GM19023 (cell line): ENCODE measurements around the gene DUOX2.
"Not testable (repeated sequence)": the region's sequence is repeated elsewhere in the genome, so short reads cannot be mapped to it uniquely, and the experiment has no call there.

Source experiments
- ATAC-seq: cut with Tn5 transposase; IDR thresholded peaks from one replicate; pipeline ENCODE4 v1.9.1; 2021; ENCODE audit warnings: mild to moderate bottlenecking, moderate library complexity; ENCODE audit not compliant: unreplicated experiment

DUOX2 gene

DNA sequence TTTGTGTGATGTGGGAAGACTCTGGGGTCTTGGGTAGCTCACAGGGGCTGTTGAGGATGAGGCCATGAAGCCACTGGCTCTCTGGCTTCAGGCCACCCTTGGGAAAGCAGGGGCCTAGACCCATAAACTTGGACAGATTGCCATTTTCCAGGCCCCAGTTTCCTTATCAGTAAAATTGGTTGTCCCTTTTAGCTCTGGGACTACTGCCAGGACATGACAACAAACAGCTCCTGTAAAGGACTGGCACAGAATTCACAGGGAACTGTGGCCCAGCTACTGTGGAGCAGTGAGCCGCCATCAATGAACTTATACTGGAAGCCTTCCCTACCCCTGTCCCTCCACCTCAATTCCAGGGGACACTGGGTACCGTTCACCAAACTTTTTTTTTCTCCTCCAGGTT lies 36.6 kb downstream of the DUOX2 start:
- ATAC-seq: not testable (repeated sequence)

GRCh38 chr15:45075440-45076320 lies 38.3 kb downstream of the DUOX2 start:
- ATAC-seq: not testable (repeated sequence)

GRCh38 chr15:45073602-45074001 lies 40.4 kb downstream of the DUOX2 start:
- ATAC-seq: not testable (repeated sequence)

DNA sequence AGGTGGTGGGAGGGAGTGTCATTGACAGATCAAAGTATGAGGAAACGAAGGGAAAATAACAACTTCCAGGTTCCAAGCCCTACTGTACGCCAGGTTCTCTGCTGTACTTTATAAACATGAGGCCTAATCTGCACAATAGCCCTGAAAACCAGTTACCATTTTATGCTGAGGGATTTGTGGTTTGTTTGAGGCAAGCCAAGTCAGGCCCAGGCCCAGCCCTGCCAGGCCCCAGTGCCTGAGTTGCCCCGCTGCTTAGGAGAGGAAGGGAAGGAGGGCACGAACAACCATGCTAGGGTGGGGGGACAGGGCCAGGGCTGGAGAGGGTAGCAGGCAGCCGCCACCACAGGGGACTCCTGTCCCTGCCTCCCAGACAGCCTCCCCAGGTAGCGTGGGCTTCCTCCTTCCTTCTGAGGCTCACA lies 44.0 kb downstream of the DUOX2 start:
- ATAC-seq: not testable (repeated sequence)

GRCh38 chr15:45064386-45064785 lies 49.6 kb downstream of the DUOX2 start:
- no peak for ATAC-seq

- not testable (repeated sequence) for ATAC-seq
Observed at GRCh38 chr15:45062301-45062700, 51.7 kb downstream of the DUOX2 start.

- ATAC-seq: not testable (repeated sequence)
Observed at GRCh38 chr15:45058690-45059675, 55.0 kb downstream of the DUOX2 start.

GRCh38 chr15:45052676-45053075 lies 61.3 kb downstream of the DUOX2 start:
- ATAC-seq: not testable (repeated sequence)

- no peak for ATAC-seq
Observed at GRCh38 chr15:45050587-45050986, 63.4 kb downstream of the DUOX2 start.

DNA sequence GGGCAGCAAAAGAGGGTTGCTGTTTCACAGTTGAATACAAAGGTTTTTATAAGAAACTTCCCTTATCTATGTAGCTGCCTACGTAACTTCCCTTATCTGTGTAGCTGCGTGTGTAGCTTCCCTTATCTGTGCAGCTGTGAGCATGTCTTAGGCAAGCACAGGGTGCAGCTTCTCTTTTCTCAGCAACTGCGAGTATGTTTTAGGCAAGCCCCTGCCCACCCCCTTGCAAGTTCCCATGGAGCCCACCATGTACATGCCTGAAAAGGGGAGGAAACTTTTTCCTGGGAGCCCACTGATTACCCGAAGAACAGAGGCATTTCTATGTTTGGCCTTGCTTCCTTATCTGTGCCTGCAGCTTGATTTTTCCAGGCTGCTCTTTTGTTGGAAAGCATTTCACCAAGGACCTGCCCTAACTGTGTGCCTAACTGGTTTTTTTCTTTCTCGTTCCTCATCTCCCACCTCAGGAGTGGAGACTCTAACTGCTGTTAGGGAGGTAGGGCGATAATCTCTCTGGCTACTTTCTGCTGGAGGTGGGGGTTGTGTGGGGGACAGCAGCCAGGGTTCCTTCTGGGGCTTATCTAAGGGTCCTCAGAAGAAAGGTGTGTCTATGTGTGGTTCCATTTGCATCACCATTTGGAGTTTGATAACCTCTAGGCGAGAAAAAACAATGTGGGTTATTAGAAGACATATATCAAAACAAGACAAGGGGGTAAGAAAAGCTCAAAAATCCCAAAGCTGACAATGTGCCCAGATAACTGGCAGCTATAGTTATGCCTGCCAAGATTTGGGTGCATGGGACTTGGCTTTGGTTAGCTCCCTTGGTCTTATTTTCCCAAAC lies 65.0 kb downstream of the DUOX2 start:
- ATAC-seq: peak; percentile 52

DNA sequence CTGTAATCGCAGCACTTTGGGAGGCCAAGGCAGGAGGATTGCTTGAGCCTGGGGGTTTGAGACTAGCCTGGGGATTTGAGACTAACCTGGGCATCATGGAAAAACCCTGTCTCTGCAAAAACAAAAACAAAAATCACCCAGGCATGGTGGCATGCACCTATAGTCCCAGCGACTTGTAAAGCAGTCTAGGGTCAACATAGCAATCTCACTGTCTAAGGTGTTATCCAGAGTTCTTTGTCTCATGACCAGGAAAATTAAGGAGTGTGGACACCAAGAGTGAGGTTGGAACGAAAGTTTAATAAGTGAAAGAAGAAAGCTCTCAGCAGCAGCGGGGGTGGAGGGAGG lies 65.6 kb downstream of the DUOX2 start:
- peak; percentile 12 for ATAC-seq

DNA sequence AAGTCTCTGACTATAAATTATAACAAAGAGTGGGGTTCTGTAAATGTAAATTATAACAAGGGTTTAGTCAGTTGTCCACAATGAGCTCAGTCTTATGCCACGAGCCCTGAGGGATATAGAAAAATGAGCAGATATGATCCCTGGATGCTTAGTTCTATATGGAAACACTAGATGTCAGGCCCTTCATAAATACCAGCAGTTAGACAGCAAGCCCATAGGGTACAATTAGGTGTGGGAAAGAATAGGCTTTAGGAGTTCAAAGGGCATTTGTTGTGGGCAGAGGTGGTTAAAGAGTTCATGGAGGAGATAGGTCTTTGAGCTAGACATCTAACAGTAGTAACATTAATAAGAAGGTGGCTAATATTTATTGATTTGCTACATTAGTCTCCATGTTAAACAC lies 69.7 kb downstream of the DUOX2 start:
- not testable (repeated sequence) for ATAC-seq

DNA sequence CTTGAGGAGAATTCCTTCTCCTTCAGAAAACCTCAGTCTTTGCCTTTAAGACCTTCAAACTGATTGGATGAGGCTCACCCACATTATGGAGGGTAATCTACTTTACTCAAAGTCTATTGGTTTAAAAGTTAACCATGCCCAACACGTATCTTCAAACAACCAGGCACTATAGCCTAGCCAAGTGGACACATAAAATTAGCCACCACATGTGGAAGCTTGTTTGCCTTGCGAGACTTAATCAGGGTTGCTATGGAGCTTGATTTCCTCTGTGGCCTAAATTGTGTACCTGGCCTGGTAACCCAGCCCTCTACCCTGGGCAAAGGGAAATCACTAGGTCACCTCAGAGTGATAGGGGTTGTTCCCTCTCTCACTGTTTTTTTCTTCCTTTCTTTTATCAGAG lies 71.1 kb downstream of the DUOX2 start:
- not testable (repeated sequence) for ATAC-seq
